C4-2B (cell line): ENCODE measurements around the gene SHC3.

Source experiments
- CTCF ChIP-seq: fragments of 450-650 bp; conservative IDR thresholded peaks from 2 replicates; pipeline ENCODE4 v1.5.1; 2017; ENCODE audit warnings: mild to moderate bottlenecking
- ZFX ChIP-seq: fragments of 450-650 bp; IDR thresholded peaks from 2 replicates; pipeline ENCODE4 v1.6.1; 2017

- TF ChIP-seq CTCF (no peak), ZFX (no peak)
Observed at GRCh38 chr9:89161221-89161620, 17.4 kb downstream of the SHC3 start.
